HL-60/S4 (cell line): ENCODE measurements around the gene ZC3H12C.
"Not testable (repeated sequence)": the region's sequence is repeated elsewhere in the genome, so short reads cannot be mapped to it uniquely, and the experiment has no call there.

Source experiments
- in situ Hi-C: fragments of 300-500 bp; cut with MboI; formaldehyde crosslinking; loops from 2 replicates; pipeline ENCODE4 v1.14.3; 2022; ENCODE audit warnings: low sequenced_read_pairs

ZC3H12C gene

GRCh38 chr11:110092515-110093406 is at the start of gene ZC3H12C:
ZC3H12C (plus strand) TSS chr11:110093392; CDS start chr11:110093412, 20 bp downstream.
- in situ Hi-C loops: no loop called here

DNA sequence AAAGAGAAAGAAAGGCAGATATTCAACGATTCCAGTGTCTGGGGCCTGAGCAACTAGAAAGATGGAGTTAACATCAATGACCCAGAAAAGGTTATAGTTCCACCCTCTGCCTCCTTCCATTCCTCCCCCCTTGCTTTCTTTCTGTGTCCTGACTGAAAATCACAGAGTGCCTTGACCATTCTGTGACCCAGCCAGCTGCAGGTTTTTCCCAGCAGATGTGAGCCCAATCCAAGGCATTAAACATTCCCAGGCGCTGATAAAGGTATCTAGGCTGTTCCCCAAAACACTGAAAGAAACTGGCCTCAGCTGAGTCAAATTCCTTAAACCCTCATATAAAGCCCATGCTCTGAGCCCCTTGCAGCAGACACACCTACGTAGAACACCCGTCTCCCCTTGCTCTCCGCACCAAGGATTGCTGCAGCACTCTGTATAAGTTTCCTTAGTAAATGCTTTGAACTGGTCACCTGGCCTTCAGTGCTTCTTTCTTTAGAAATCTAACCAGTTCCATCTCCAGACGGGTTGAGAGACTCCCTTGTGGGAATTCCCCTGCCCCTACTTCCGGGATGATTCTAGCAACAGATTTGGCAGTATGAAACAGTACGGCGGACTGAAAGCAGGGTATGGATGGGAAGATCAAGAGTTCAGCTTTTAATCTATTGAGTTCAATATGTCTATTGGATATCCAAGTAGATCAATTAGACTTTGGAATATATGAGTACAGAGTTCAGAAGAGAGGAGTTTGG is 48.8 kb upstream of the ZC3H12C start:
- in situ Hi-C loops: no loop called here

DNA sequence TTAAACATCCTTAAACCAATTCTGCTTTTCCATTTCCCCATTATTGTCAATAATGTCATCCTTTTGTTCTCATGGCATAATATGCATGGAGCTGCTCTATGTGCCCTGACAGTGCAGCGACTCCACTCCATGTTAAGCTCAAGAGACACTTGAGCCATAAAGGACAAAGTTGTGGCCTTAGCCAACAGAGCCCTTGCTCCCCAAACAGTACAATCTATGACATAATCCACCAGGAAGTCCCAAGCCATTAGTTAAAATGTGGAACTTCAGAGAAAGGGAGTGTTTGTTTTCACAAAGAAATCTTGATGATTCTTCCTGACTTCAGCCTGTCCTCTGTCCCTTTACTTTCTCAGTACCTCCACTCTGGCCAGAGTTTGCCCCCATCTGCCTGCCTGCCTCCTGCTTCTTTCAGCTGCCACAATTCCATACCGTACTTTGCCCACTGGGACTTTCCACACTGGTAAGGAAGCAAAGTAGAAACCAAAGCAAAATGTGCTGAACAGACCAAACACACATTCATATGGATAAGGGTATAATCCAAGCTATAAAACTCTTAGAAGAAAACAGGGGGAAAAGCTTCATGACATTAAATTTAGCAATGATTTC is 46.3 kb upstream of the ZC3H12C start:
- in situ Hi-C loops: no loop called here

DNA sequence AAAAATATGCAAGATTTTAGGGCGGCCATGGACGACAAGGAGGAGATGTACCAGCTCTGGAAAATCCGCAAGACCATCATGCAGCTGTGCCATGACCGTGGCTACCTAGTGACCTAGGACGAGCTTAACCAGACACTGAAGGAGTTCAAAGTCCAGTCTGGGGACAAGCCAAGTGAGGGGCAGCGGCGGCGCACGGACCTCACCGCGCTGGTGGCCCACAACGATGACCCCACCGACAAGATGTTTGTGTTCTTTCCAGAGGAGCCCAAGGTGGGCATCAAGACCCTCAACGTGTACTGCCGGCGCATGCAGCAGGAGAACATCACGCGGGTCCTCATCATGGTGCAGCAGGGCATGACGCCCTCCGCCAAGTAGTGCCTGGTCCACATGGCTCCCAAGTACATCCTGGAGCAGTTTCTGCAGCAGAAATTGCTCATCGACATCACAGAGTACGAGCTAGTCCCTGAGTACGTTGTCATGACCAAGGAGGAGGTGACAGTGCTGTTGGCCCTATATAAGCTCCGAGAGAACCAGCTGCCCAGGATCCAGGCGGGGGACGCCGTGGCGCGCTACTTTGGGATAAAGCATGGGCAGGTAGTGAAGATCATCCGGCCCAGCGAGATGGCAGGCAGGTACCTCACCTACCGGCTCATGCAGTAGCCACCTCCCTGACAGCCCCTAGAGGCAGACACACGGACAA is 43.5 kb upstream of the ZC3H12C start:
- in situ Hi-C loops: no loop called here

GRCh38 chr11:110050201-110050506 is 43.0 kb upstream of the ZC3H12C start:
- in situ Hi-C loops: no loop called here

DNA sequence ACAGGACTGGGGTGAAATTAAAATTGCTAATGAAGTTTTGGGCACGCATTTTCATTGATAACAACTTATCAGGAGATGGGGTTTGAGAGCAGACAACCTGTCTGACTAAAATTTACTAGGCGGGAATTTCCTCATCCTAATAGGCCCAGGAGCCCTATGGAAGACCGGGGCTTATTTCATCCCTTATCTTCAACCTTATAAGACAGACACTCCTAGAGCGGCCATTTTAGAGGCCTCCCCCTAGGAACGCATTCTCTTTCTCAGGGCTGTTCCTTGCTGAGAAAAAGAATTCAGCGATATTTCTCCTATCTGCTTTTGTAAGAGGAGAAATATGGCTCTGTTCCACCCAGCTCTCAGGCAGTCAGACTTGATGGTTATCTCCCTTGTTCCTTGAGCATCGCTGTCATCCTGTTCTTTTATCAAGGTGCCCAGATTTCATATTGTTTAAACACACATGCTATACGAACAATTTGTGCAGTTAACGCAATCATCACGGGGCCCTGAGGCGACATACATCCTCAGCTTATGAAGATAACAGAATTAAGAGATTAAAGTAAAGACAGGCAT is 39.3 kb upstream of the ZC3H12C start:
- in situ Hi-C loops: no loop called here

DNA sequence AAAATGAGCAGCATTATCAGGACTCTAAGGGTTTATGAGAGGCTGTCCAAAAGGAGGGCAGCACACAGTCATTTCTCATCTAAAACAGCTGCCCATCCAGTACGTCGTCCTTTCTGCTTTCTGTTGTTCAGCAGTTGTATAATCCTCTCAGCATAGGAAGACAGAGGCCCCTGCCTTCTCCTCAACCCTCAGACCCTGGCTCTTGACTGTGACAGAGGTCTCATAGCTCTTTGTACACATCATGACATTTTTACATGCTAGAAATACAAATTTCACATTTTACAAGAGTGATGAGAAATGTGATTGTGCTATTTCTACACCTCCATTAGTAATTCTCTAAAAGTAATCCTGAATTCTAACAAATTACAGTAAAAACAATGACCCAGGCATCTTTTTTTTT is 36.2 kb upstream of the ZC3H12C start:
- in situ Hi-C loops: no loop called here

- in situ Hi-C loops: no loop called here
Observed at GRCh38 chr11:110059706-110060463, 33.3 kb upstream of the ZC3H12C start.

DNA sequence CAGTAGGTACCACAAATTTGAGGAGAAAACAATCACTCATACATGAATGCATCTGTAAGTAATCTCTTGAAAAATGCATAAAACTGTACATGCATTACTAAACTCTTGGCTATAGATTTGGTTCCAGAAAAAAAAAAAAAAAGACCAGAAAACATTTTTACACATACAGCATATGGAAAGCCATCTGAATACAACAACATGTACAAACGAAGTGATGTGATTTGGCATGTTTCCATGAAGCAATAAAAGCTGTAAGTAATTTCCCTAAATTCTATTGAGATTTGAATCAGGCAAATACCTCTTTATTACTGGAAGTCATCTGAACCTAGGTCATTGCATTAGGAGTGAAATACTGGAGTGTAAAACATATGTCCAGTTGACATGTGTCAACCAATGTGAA is 31.9 kb upstream of the ZC3H12C start:
- in situ Hi-C loops: no loop called here

DNA sequence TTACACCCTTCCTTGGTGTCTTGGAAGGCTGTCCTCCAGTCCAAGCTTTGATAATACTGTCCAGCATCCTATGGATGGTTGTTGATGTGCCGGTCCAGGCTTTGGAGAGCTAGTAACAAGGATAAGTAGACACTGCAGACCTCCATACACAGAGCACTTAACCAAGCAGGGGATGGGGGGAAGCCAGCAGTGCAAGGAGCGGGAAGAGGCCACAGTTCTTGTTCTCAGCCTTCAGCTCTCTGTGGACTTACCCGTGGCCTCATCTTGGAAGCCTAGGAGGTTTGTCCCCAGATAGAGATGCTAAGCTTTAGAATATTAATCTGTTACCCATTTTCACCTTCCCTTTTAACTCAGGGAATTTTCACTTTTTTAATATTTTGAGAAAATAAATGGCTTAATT is 30.9 kb upstream of the ZC3H12C start:
- in situ Hi-C loops: no loop called here

GRCh38 chr11:110065189-110065588 is 28.0 kb upstream of the ZC3H12C start:
- in situ Hi-C loops: no loop called here

GRCh38 chr11:110068001-110068400 is 25.2 kb upstream of the ZC3H12C start:
- in situ Hi-C loops: not testable (repeated sequence)

GRCh38 chr11:110069158-110069737 is 23.9 kb upstream of the ZC3H12C start:
- in situ Hi-C loops: no loop called here

GRCh38 chr11:110070176-110070575 is 23.0 kb upstream of the ZC3H12C start:
- in situ Hi-C loops: no loop called here

DNA sequence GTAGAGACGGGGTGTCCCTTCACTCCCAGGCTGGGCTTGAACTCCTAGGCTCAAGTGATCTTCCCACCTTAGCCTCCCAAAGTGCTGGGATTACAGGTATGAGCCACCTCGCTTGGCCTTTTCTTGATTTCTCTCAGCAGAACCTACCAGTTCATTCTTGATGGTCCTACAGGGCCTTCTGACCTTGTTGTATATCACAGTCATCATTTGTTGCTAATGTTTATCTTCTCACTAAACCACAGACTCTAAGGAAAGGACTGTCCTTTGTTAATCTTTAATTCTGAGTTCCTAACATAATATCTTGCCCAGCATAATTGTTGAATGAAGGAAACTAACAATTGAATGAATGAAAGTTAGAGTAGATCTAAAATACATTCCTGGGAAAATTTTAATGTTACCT is 22.0 kb upstream of the ZC3H12C start:
- in situ Hi-C loops: no loop called here

GRCh38 chr11:110072930-110073329 is 20.3 kb upstream of the ZC3H12C start:
- in situ Hi-C loops: no loop called here

DNA sequence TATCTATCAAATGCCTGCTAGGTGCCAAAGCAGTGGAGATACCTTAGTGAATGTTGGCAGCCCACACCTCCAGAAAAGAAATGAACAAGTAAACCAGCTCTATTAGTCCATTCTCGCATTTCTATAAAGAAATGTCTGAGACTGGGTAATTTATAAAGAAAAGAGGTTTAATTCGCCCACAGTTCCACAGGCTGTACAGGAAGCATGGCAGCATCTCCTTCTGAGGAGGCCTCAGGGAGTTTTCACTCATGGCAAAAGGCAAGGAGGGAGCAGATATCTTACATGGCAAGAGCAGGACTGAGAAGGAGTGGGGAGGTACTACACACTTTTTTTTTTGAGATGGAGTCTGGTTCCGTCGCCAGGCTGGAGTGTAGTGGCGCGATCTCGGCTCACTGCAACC is 18.7 kb upstream of the ZC3H12C start:
- in situ Hi-C loops: no loop called here

- in situ Hi-C loops: no loop called here
Observed at GRCh38 chr11:110075105-110075846, 17.9 kb upstream of the ZC3H12C start.

GRCh38 chr11:110075847-110076208 is 17.4 kb upstream of the ZC3H12C start:
- in situ Hi-C loops: no loop called here
